GM23248 (cell line): Measurements from ENCODE around the gene C16orf89.

Source experiments
- EZH2 ChIP-seq: fragments of 200-600 bp; sonication (generic); IDR thresholded peaks from 2 replicates; pipeline ENCODE4 v1.6.1; 2018; ENCODE audit warnings: antibody characterized with exemption, mild to moderate bottlenecking; ENCODE audit not compliant: insufficient read depth, poor library complexity, severe bottlenecking
- EZH2phosphoT487 ChIP-seq: fragments of 200-600 bp; sonication (generic); IDR thresholded peaks from 2 replicates; pipeline ENCODE4 v1.6.1; 2018; ENCODE audit warnings: antibody characterized with exemption, moderate library complexity, mild to moderate bottlenecking, low read depth; ENCODE audit not compliant: insufficient read depth

- TF ChIP-seq EZH2phosphoT487 (no peak), EZH2 (no peak)
Measured at GRCh38 chr16:5058476-5058875, 7.3 kb downstream of the C16orf89 start.
